Keratinocyte (primary cell): ENCODE results near the gene TMEM217. TPM values are rescaled to one million over a fixed set of nuclear protein-coding genes. Genes with fewer than 3 reads are reported as not detected.

Experiments
- DNase-seq: peaks from one replicate; pipeline ENCODE4 v3.0.0-alpha.2; 2011; ENCODE audit warnings: low read depth, missing footprints, low spot score
- FAIRE-seq: peaks from 2 replicates; lab custom pipeline; 2011; peaks lifted over from hg19 to GRCh38; lab: Jason Lieb, UNC
- H2AFZ ChIP-seq: 2 replicates; pipeline ENCODE4 v1.6.0; 2012; ENCODE audit warnings: low read length, control low read depth, inconsistent platforms; ENCODE audit not compliant: control insufficient read depth
- H3K27ac ChIP-seq: 2 replicates; pipeline ENCODE4 v1.5.1; 2011; ENCODE audit warnings: low read length; ENCODE audit not compliant: control insufficient read depth, insufficient read depth
- H3K27me3 ChIP-seq: 3 replicates; pipeline ENCODE4 v1.6.0; 2011; ENCODE audit warnings: low read length; ENCODE audit not compliant: control insufficient read depth, insufficient read depth; ENCODE audit errors: extremely low read depth
- H3K36me3 ChIP-seq, 2 experiments: 2 replicates in 1 of 2; 3 replicates in 1 of 2; pipeline ENCODE4 v1.5.1; 2011; ENCODE audit warnings: low read length in 2 of 2, mild to moderate bottlenecking in 1 of 2; ENCODE audit not compliant: control insufficient read depth in 2 of 2, insufficient read depth in 2 of 2; ENCODE audit errors: extremely low read depth in 1 of 2
- H3K4me1 ChIP-seq: 3 replicates; pipeline ENCODE4 v1.5.1; 2011; ENCODE audit warnings: low read length; ENCODE audit not compliant: control insufficient read depth, insufficient read depth; ENCODE audit errors: extremely low read depth
- H3K4me2 ChIP-seq: 3 replicates; pipeline ENCODE4 v1.6.0; 2011; ENCODE audit warnings: low read depth, low read length; ENCODE audit not compliant: control insufficient read depth, insufficient read depth; ENCODE audit errors: extremely low read depth
- H3K4me3 ChIP-seq, 3 experiments: fragments of 200-600 bp in 1 of 3; sonication (generic) in 1 of 3; 2 replicates in 2 of 3; 3 replicates in 1 of 3; pipeline ENCODE4 v1.5.1; 2011 to 2016; ENCODE audit warnings: low read length in 3 of 3, mild to moderate bottlenecking in 3 of 3, control low read depth in 2 of 3, inconsistent platforms in 1 of 3, low read depth in 1 of 3, mixed read lengths in 1 of 3, mixed run types in 1 of 3, moderate library complexity in 1 of 3; ENCODE audit not compliant: control insufficient read depth in 2 of 3, insufficient read depth in 2 of 3; ENCODE audit errors: extremely low read depth in 1 of 3
- H3K79me2 ChIP-seq: 2 replicates; pipeline ENCODE4 v1.6.0; 2012; ENCODE audit warnings: low read length; ENCODE audit not compliant: control insufficient read depth, insufficient read depth
- H3K9ac ChIP-seq: 3 replicates; pipeline ENCODE4 v1.6.0; 2011; ENCODE audit warnings: low read length; ENCODE audit not compliant: control insufficient read depth, insufficient read depth; ENCODE audit errors: extremely low read depth
- H3K9me1 ChIP-seq: 3 replicates; pipeline ENCODE4 v1.6.0; 2011; ENCODE audit warnings: low read length; ENCODE audit not compliant: control insufficient read depth, insufficient read depth; ENCODE audit errors: extremely low read depth
- H3K9me3 ChIP-seq: 2 replicates; pipeline ENCODE4 v1.5.1; 2012; ENCODE audit warnings: low read depth, low read length; ENCODE audit not compliant: control insufficient read depth
- H4K20me1 ChIP-seq: 3 replicates; pipeline ENCODE4 v1.6.0; 2011; ENCODE audit warnings: low read length; ENCODE audit not compliant: control insufficient read depth, insufficient read depth; ENCODE audit errors: extremely low read depth
- EZH2 ChIP-seq: IDR thresholded peaks from one replicate; pipeline ENCODE4 v1.6.1; 2012; ENCODE audit warnings: inconsistent platforms, mild to moderate bottlenecking, low read length, moderate library complexity
- dilution Hi-C: fragments of 300-500 bp; cut with MboI; formaldehyde crosslinking; loops from one replicate; pipeline ENCODE4 v1.7.0; 2020; ENCODE audit warnings: low sequenced_read_pairs; ENCODE audit not compliant: extremely low pct_ligation_motif_present
- polyA plus RNA-seq, 5 experiments: library from polyadenylated mRNA; depleted of rRNA in 3 of 5; stranded (reverse) in 3 of 5; stranded (forward) in 1 of 5; unstranded in 1 of 5; fragments of >200 nt; gene quantifications; 1 replicate in 1 of 5; 2 replicates in 3 of 5; 3 replicates in 1 of 5; pipeline versions ENCODE4 v1.2.1 to v1.2.3, GENCODE V29; 2011 to 2012; ENCODE audit warnings: missing spikeins in 2 of 5, low read depth in 1 of 5, low replicate concordance in 1 of 5
- TF ChIP-seq, protein P1 (sequence below), 3 experiments: IDR thresholded peaks in 1 of 3; conservative IDR thresholded peaks in 1 of 3; optimal IDR thresholded peaks in 1 of 3; 2 replicates in 2 of 3; 3 replicates in 1 of 3; pipeline versions ENCODE3 to v1.5.1; 2011; ENCODE audit warnings: low read length in 3 of 3, mild to moderate bottlenecking in 3 of 3, moderate library complexity in 2 of 3, control low read depth in 1 of 3, inconsistent platforms in 1 of 3; ENCODE audit not compliant: insufficient read depth in 2 of 3; ENCODE audit errors: extremely low read depth in 1 of 3

The TMEM217 gene
- polyA plus RNA-seq, 1 donor (not counting 4 experiments of a cell fraction or from before 2014, with no cell fraction given), result 0.80 TPM

DNA sequence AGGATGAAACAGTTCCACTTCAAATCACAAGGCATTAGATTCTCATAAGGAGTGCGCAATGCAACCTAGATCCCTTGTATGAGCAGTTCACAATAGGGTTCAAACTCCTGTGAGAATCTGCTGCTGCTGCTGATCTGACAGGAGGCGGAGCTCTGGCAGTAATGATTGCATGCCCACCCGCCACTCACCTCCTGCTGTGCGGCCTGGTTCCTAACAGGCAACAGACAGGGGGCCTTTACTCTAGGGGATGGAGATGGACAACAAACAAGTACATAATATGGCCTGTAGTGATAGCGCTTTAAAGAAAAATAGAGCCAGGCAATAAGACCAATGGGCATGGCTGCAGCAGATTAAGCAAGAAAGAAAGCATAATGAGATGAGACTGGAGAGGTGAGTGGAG is 3.1 kb downstream of the TMEM217 start:
- TF ChIP-seq EZH2, result no peak
- TF ChIP-seq, protein P1, sequence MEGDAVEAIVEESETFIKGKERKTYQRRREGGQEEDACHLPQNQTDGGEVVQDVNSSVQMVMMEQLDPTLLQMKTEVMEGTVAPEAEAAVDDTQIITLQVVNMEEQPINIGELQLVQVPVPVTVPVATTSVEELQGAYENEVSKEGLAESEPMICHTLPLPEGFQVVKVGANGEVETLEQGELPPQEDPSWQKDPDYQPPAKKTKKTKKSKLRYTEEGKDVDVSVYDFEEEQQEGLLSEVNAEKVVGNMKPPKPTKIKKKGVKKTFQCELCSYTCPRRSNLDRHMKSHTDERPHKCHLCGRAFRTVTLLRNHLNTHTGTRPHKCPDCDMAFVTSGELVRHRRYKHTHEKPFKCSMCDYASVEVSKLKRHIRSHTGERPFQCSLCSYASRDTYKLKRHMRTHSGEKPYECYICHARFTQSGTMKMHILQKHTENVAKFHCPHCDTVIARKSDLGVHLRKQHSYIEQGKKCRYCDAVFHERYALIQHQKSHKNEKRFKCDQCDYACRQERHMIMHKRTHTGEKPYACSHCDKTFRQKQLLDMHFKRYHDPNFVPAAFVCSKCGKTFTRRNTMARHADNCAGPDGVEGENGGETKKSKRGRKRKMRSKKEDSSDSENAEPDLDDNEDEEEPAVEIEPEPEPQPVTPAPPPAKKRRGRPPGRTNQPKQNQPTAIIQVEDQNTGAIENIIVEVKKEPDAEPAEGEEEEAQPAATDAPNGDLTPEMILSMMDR (optimal IDR thresholded peaks at IDR 0.05 in 1 of 3, IDR thresholded peaks at IDR 0.05 in 1 of 3, conservative IDR thresholded peaks at IDR 0.05 in 1 of 3; ENCODE audit: extremely low read depth in 1 of 3, insufficient read depth in 2 of 3, low read length in 3 of 3), result no peak
- DNase-seq (no peak), FAIRE-seq (no peak)
- H3K79me2 ChIP-seq, result peaks cover 21% of the 10 kb centered on the region
- dilution Hi-C loops, result no loop called here
- peaks cover 21% of the 10 kb centered on the region for H3K4me1 ChIP-seq
- H3K9ac ChIP-seq, result no peak overlapping the region
- no peaks in the 10 kb centered on the region for H3K36me3 ChIP-seq
- H3K27me3 ChIP-seq, result no peaks in the 10 kb centered on the region
- no peak overlapping the region for H2AFZ ChIP-seq
- H3K9me1 ChIP-seq, result no peaks in the 10 kb centered on the region
- H3K9me3 ChIP-seq, result no peaks in the 10 kb centered on the region
- no peaks in the 10 kb centered on the region for H4K20me1 ChIP-seq
- H3K4me2 ChIP-seq, result no peak overlapping the region
- H3K27ac ChIP-seq, result no peak overlapping the region
- H3K4me3 ChIP-seq, result no peak overlapping the region

DNA sequence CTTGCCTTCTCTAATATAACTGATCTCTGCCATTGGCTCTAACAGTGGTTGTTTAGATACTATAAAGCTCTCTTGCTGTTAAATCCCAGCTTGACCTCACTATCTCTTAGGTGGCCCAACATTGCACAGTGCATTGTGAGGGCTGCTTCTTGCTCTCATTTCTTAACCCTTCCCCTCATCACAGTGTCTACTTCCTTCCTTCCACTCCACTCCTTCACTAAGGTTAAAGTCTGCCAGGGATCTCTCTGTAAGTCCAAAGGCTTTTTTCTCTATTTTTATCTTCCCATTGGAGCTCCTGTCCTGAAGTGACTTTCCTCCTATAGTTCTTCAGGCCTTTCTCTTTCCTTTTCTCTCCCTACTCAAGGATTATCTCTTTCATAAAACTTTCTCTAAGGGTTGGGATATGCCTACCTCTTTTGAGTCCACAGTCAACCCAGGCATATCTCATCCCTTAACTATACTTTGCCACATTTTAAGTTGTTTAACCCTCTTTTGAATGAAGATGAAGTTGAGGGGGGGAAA is 4.4 kb downstream of the TMEM217 start:
- no peak for DNase-seq
- peaks cover 8% of the 10 kb centered on the region for H3K79me2 ChIP-seq
- H3K4me2 ChIP-seq, result no peak overlapping the region
- no peak overlapping the region for H3K4me3 ChIP-seq
- no peaks in the 10 kb centered on the region for H4K20me1 ChIP-seq
- H3K4me1 ChIP-seq, result peaks cover 11% of the 10 kb centered on the region
- dilution Hi-C loops, result no loop called here
- H3K27me3 ChIP-seq, result no peaks in the 10 kb centered on the region
- no peaks in the 10 kb centered on the region for H3K9me3 ChIP-seq
- H3K9me1 ChIP-seq, result no peaks in the 10 kb centered on the region
- TF ChIP-seq EZH2, result no peak
- TF ChIP-seq, protein P1 (optimal IDR thresholded peaks at IDR 0.05 in 1 of 3, IDR thresholded peaks at IDR 0.05 in 1 of 3, conservative IDR thresholded peaks at IDR 0.05 in 1 of 3; ENCODE audit: extremely low read depth in 1 of 3, insufficient read depth in 2 of 3, low read length in 3 of 3), result no peak
- no peak for FAIRE-seq
- no peak overlapping the region for H3K9ac ChIP-seq
- H3K27ac ChIP-seq, result no peak overlapping the region
- H3K36me3 ChIP-seq, result no peaks in the 10 kb centered on the region
- no peak overlapping the region for H2AFZ ChIP-seq
